Ectodermal cell (in vitro differentiated cells): ENCODE measurements around the gene SLC14A1.
A peak's percentile ranks its signal among the peaks of the same experiment; 100 is the strongest.

Experiments
- H3K27ac ChIP-seq: 2 replicates; pipeline ENCODE4 v1.7.0; 2013; ENCODE audit warnings: mild to moderate bottlenecking, low read depth, low read length; ENCODE audit not compliant: insufficient read depth, poor library complexity, severe bottlenecking
- H3K27me3 ChIP-seq: 2 replicates; pipeline ENCODE4 v1.7.0; 2013; ENCODE audit warnings: mild to moderate bottlenecking, low read length; ENCODE audit not compliant: insufficient read depth, control insufficient read depth, poor library complexity, severe bottlenecking
- H3K36me3 ChIP-seq: one replicate; pipeline ENCODE4 v1.7.0; 2013; ENCODE audit warnings: low read length; ENCODE audit not compliant: control insufficient read depth, insufficient read depth
- H3K4me1 ChIP-seq: one replicate; pipeline ENCODE4 v1.7.0; 2013; ENCODE audit warnings: low read length; ENCODE audit not compliant: control insufficient read depth, insufficient read depth
- H3K4me3 ChIP-seq: 2 replicates; pipeline ENCODE4 v1.7.0; 2013; ENCODE audit warnings: low read depth, low read length, control low read depth; ENCODE audit not compliant: insufficient read depth
- H3K9me3 ChIP-seq: 2 replicates; pipeline ENCODE4 v1.7.0; 2013; ENCODE audit warnings: mild to moderate bottlenecking, low read length, moderate library complexity; ENCODE audit not compliant: control insufficient read depth
- WGBS, 2 experiments: methylation state at CpG; one replicate each; pipeline ENCODE4 v1.1.7; 2013; ENCODE audit warnings: missing lambda C conversion rate in 2 of 2; 5-methylcytosine and 5-hydroxymethylcytosine counted together

The SLC14A1 gene

DNA sequence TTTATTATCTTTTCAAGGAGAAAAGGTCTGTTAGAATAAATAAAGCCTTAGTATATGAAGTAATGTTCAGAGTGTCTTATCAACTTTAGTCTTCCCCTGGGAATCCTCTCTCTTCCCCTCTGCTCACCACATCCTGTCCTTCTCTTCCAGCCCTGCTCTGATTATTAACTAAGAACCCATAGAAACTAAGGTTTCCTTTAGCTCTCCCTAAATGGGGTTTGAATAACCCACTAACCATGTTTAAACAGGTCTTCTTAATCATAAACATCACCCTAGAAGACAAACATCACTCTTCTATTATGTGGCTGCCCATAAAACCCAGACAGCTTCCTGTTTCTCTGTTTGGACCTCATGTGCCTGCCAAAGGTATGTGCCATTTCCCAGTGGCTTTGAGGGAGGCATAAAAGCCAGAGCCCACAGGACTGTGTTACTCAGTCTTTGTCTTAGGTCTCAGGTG is 50.1 kb downstream of the SLC14A1 start:
- Histone ChIP-seq H3K9me3 (no peaks in the 10 kb centered on the region), H3K27ac (no peak overlapping the region), H3K36me3 (no peaks in the 10 kb centered on the region), H3K4me1 (no peaks in the 10 kb centered on the region), H3K27me3 (peaks cover 32% of the 10 kb centered on the region), H3K4me3 (no peak overlapping the region)

DNA sequence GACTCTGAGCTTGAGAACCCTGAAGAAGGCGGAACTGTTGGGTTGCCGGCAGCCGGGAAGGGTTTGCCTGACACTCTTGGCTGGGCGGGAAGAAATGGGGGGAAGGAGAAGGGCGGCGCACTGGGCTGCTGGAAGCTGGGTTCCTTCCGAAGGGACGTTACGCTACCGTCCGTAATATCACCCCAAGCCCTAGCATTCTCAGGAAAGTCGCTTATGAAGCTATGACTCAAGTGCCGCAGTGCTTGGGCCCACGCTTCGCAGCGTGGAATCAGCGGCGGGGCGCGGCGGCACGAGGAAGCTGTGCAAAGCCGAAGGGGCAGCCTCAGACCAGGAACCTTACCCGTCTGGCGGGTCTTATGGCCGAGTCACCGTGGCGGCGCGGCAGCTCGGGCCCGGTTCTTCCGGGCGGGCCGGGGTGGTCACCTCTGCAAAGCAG is 51.3 kb downstream of the SLC14A1 start:
- 34 to 40% methylated on average over 35 of the region's 35 CpGs for WGBS, 2 experiments
- no peaks in the 10 kb centered on the region for H3K9me3 ChIP-seq
- no peaks in the 10 kb centered on the region for H3K4me1 ChIP-seq
- H3K27ac ChIP-seq, result no peak overlapping the region
- H3K36me3 ChIP-seq, result no peaks in the 10 kb centered on the region
- peaks cover 32% of the 10 kb centered on the region for H3K27me3 ChIP-seq
- H3K4me3 ChIP-seq, result peak overlapping the region; percentile 51

DNA sequence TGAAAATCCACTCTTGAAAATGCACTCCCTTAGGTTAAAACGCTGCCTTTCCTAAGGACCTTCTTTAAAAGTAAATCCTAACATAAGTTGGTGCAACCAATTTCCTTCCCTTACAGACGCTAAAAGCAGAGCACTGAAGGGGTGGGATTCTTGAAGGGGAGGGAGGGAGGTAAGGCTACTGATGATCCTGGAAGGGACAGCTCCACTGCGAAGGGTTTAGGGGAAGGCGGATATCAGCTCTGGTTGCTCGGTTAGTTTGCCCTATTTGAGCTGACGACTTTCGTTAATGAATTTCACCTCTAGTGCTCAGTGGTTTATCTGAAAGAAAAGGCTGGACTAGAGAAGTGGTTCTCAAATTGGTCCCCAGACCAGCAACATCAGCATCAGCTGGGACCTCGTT is 51.8 kb downstream of the SLC14A1 start:
- Histone ChIP-seq H3K4me1 (no peaks in the 10 kb centered on the region), H3K4me3 (peak overlapping the region; percentile 51), H3K27me3 (peaks cover 32% of the 10 kb centered on the region), H3K36me3 (no peaks in the 10 kb centered on the region), H3K9me3 (no peaks in the 10 kb centered on the region), H3K27ac (no peak overlapping the region)
- whole genome bisulfite sequencing, 2 experiments, result 69 to 73% methylated on average over 8 of the region's 8 CpGs

DNA sequence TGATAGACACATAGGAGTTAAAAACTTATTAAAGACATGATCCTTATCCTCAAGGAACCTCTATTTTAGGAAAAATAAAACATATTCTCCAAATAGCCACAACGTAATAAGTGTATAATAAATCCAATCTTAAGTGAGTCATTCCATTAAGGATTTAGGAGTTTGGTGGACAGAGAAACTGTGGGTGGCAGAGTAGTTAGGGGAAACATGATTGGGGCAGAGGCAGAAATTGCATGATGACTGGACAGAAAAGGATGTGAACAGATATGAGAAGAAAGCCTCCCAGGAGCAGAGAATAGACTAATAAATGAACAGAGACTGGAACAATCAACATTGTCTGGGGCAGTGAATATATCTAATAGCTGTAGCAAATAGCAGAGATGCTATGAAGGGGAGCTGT is 53.4 kb downstream of the SLC14A1 start:
- Histone ChIP-seq H3K9me3 (no peaks in the 10 kb centered on the region), H3K27ac (no peak overlapping the region), H3K27me3 (peaks cover 29% of the 10 kb centered on the region), H3K4me1 (no peaks in the 10 kb centered on the region), H3K36me3 (no peaks in the 10 kb centered on the region), H3K4me3 (no peak overlapping the region)
- 80 to 89% methylated on average over 1 of the region's 1 CpG for WGBS, 2 experiments

DNA sequence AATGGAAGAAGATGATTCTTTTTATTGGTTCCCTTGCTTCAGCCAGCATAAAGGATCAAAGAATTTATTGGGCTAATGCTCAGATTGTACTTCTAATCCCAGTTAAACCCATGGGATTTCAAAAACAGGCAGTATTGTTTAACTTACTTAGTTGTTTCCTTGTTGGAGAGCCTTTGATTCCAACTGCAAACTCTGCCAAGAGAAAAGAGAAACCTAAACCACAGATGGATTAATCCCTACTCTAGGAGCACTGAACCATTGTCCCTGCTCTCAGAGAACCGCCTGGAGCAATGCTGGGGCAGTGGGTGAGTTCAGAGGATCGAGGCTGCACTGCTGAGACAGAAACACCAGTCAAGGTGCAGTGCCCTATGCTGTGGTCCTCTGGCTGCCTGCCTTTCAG is 56.6 kb downstream of the SLC14A1 start:
- Histone ChIP-seq H3K4me3 (no peak overlapping the region), H3K4me1 (peaks cover 6% of the 10 kb centered on the region), H3K36me3 (no peaks in the 10 kb centered on the region), H3K27me3 (peaks cover 9% of the 10 kb centered on the region), H3K9me3 (no peaks in the 10 kb centered on the region), H3K27ac (no peak overlapping the region)
- WGBS, 2 experiments, result 55 to 73% methylated on average over 2 of the region's 2 CpGs

DNA sequence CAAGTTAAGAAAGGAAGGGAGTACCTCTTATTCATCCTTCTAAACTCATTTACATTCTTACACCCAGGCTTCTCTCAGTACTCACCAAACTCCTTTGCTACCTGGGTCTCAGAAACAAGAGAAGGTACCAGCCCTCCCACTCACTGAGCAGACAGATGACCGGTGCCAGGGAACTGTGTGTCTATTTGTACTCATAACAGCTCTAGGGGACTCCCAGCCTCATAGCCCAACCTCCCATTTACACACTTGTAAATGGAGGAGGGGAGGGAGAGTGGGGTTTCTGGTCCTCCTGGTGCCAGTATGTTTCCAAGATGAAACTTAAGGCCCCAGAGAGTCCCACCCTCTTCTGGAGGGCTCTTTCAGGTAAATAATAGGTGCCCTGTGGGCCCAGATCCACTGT is 58.7 kb downstream of the SLC14A1 start:
- WGBS, 2 experiments, result 45 to 93% methylated on average over 1 of the region's 1 CpG
- H3K4me1 ChIP-seq, result peaks cover 6% of the 10 kb centered on the region
- no peak overlapping the region for H3K4me3 ChIP-seq
- no peaks in the 10 kb centered on the region for H3K36me3 ChIP-seq
- H3K9me3 ChIP-seq, result no peaks in the 10 kb centered on the region
- H3K27ac ChIP-seq, result no peak overlapping the region
- H3K27me3 ChIP-seq, result no peaks in the 10 kb centered on the region

DNA sequence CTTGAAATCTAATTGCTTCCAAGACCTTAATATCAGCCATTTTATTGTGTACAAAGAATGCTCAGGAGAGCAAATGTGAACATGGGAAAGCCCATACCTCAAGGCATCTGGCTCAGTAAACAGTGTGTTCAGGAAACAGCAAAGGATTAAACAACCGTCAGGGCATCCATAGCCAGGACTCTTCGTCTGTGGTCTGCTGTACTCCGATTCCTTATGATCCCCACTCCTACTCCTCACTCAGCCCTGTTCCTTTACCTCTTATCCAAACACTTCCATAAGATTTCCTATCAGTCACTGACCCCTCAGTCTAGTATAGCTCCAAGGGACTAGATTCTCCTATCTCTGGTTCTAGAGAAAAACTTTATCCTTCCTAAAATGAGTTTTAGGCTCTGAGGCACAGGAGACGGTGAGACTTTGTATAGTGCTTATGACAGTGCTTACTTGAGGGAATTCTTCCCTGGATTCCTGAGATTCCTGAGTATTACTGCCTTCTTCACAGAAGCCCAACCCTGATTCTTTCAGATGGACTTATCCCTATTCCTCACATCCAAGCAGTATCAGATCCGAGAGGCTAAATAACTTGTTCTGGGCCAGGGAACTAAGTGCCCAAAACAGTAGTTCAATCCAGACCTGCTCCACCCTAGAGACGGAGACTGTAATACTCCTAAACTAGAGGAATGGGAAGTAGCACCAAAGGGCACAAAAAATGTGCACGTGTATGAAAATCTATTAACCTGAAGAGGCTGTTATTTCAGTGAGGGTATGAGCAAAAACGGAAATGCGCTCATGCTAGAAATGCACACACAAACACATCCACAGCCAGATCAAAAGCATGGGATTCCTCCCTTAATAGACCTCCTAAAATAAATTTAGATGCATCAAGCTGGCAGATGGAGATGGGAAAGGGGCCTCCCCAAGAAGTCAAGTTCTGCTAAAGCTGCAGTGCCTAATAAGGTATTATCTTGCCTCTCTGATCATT is 59.4 kb downstream of the SLC14A1 start:
- H3K36me3 ChIP-seq, result no peaks in the 10 kb centered on the region
- no peaks in the 10 kb centered on the region for H3K9me3 ChIP-seq
- H3K4me3 ChIP-seq, result no peak overlapping the region
- WGBS, 2 experiments, result 82 to 88% methylated on average over 9 of the region's 9 CpGs
- no peak overlapping the region for H3K27ac ChIP-seq
- H3K27me3 ChIP-seq, result no peaks in the 10 kb centered on the region
- H3K4me1 ChIP-seq, result peaks cover 6% of the 10 kb centered on the region

DNA sequence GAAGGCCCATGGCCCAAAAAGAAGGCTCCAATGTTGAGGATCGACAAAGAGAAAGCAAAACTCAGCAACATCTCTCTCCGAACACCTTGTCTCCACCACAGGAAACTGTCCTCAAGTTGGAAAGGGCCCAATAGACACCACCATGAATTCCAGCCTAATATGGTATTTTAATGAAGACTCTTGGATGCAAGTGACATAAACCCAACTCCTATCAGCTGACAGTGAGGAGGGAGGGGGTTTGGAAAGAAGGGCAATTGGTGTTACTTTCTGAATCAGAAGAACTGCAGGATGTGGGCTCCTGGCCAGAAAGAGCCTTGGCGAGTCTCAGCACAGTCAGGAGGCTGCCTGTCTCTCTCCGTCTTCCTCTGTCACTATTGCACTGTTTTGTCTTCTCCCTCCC is 61.2 kb downstream of the SLC14A1 start:
- H3K36me3 ChIP-seq, result no peaks in the 10 kb centered on the region
- H3K9me3 ChIP-seq, result no peaks in the 10 kb centered on the region
- peaks cover 6% of the 10 kb centered on the region for H3K4me1 ChIP-seq
- 89 to 91% methylated on average over 4 of the region's 4 CpGs for WGBS, 2 experiments
- H3K27me3 ChIP-seq, result no peaks in the 10 kb centered on the region
- no peak overlapping the region for H3K27ac ChIP-seq
- H3K4me3 ChIP-seq, result no peak overlapping the region

DNA sequence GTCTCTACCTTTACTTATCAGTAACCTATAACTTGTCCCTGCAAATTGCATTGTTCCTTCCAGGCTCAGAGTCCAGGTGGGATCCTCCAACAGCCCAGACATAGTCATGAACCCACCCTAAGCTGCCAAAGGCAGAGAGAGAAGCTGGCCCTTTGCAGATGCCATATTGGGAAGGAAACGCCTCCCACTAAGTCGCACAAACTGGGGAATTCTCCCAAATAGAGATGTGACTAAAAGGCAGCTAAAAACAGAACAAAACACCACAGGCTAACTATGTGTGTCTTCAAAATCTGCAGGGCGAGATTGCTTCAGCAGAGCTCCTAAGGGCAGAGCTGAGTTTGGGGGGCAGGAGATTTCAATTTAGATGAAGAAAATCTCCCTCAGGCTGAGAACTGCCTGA is 63.0 kb downstream of the SLC14A1 start:
- Histone ChIP-seq H3K4me3 (no peak overlapping the region), H3K36me3 (no peaks in the 10 kb centered on the region), H3K27ac (no peak overlapping the region), H3K27me3 (no peaks in the 10 kb centered on the region), H3K9me3 (no peaks in the 10 kb centered on the region), H3K4me1 (peaks cover 6% of the 10 kb centered on the region)
- 89 to 93% methylated on average over 3 of the region's 3 CpGs for WGBS, 2 experiments

DNA sequence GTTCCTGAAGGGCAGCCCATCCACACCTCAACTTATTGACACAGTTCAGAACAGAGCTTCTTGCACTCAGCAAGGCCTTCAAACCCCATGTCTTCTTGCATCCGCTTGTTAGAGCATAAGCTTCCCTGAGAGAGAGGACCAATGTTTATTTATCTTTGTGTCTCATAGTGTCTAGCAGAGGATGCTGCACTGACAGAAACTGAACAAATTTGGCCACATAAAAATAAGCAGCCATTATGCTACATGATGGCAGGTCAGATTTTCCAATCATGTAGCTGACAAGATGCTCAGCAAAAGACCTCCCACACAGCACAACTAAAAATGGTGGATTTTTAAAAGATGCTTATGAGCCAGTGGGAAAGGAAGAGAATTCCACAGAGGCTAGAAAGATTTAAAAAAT is 63.4 kb downstream of the SLC14A1 start:
- peaks cover 6% of the 10 kb centered on the region for H3K4me1 ChIP-seq
- H3K27me3 ChIP-seq, result no peaks in the 10 kb centered on the region
- 93 to 97% methylated on average over 1 of the region's 1 CpG for WGBS, 2 experiments
- H3K4me3 ChIP-seq, result no peak overlapping the region
- H3K36me3 ChIP-seq, result no peaks in the 10 kb centered on the region
- H3K9me3 ChIP-seq, result no peaks in the 10 kb centered on the region
- no peak overlapping the region for H3K27ac ChIP-seq
